ENCODE measurements around the gene KLF7. TPM values are rescaled to one million over a fixed set of nuclear protein-coding genes. Genes with fewer than 3 reads are reported as not detected.
A peak's percentile ranks its signal among the peaks of the same experiment; 100 is the strongest.

KLF7 gene
- polyA plus RNA-seq, 3 donors = 9.4 to 40.7 (median 10.3) TPM

- H3K4me2 ChIP-seq (replicated peaks; ENCODE audit: extremely low read depth, low read length, poor library complexity, severe bottlenecking) = peak overlapping the region; percentile 85
These were observed 246 bp upstream of the KLF7 start for GRCh38 chr2:207166039-207166348.

More at GRCh38 chr2:207166039-207166348, 246 bp upstream of the KLF7 start:
- H3K4me3 Mint-ChIP-seq = peak overlapping the region; percentile 97
- Histone ChIP-seq H2AFZ (ENCODE audit: insufficient read depth, low read depth, low read length, poor library complexity, severe bottlenecking) (no peak overlapping the region), H3K9me3 (replicated peaks in 1 of 2; ENCODE audit: control insufficient read depth in 1 of 2, insufficient read depth in 1 of 2, low read length in 2 of 2) (no peaks in the 10 kb centered on the region), H3K4me1 (ENCODE audit: control insufficient read depth in 1 of 2, insufficient read depth in 2 of 2, low read length in 2 of 2) (peaks cover 43 to 48% of the 10 kb centered on the region in 2 donors), H3K9ac (ENCODE audit: insufficient read depth, low read length, poor library complexity, severe bottlenecking) (peak overlapping the region; percentile 98), H3K79me2 (ENCODE audit: insufficient read depth, low read length) (peaks cover 51% of the 10 kb centered on the region), H3K4me3 (replicated peaks in 1 of 3; ENCODE audit: low read depth in 2 of 3, low read length in 3 of 3) (peak overlapping the region; percentile 45 to 91 (median 80)), H3K27ac (ENCODE audit: low read depth in 1 of 2, low read length in 2 of 2) (peak overlapping the region; percentile 92 to 96), H4K20me1 (ENCODE audit: insufficient read depth, low read length) (peaks cover 28% of the 10 kb centered on the region), H3K27me3 (ENCODE audit: control insufficient read depth in 2 of 2, insufficient read depth in 2 of 2, low read length in 2 of 2) (no peaks in the 10 kb centered on the region), H3K36me3 (replicated peaks in 1 of 2; ENCODE audit: control insufficient read depth in 1 of 2, insufficient read depth in 2 of 2, low read length in 2 of 2) (peaks cover 0 to 3% of the 10 kb centered on the region in 2 donors)
- WGBS (ENCODE audit: insufficient coverage) = 0% methylated on average over 20 of the region's 20 CpGs
- TF ChIP-seq CTCF (IDR thresholded peaks at IDR 0.05) = no peak
- H3K4me1 Mint-ChIP-seq = peaks cover 45% of the 10 kb centered on the region
- H3K27ac Mint-ChIP-seq = peak overlapping the region; percentile 99 to 100 (median 100)
- H3K27me3 Mint-ChIP-seq (ENCODE audit: low read depth in 3 of 3) = peaks cover 0 to 2% (median 1%) of the 10 kb centered on the region in 3 donors
- peak; percentile 97 to 98 (median 98) for DNase-seq
- peaks cover 0 to 3% (median 0%) of the 10 kb centered on the region in 7 donors for H3K9me3 Mint-ChIP-seq
- H3K36me3 Mint-ChIP-seq = peaks cover 12 to 18% of the 10 kb centered on the region in 2 donors
- intact Hi-C loops (cut with micrococcal nuclease) = loop anchor here (5.0 to 10.0 kb wide), 4 partner anchors 34 to 339 kb away; no protein-coding TSS in a partner anchor

Measured in CD14-positive monocyte (primary cell).